PC-3 (cell line): ENCODE measurements around the gene CLCN5. TPM values are rescaled to one million over a fixed set of nuclear protein-coding genes. Genes with fewer than 3 reads are reported as not detected.

ENCODE experiments used
- ATAC-seq: fragments of 200-7000 bp; cut with Tn5 transposase; 2 replicates; pipeline ENCODE4 v1.9.1; 2020; ENCODE audit warnings: mild to moderate bottlenecking, moderate library complexity
- BruUV-seq: library from RNA; stranded (reverse); fragments of 400-500 nt; replicated peaks from 2 replicates; lab custom pipeline; 2021; lab: Mats Ljungman, UMichigan
- CTCF ChIA-PET: fragments of 300-600 bp; sonication (Branson Sonifier 250); formaldehyde crosslinking; loops from one replicate; lab custom pipeline; 2022; ENCODE audit warnings: antibody characterized with exemption; lab: Charles Lee
- POLR2A ChIA-PET: fragments of 300-600 bp; sonication (Branson Sonifier 250); formaldehyde crosslinking; loops from one replicate; lab custom pipeline; 2022; ENCODE audit warnings: antibody characterized with exemption; ENCODE audit not compliant: unreplicated experiment; lab: Charles Lee
- DNase-seq: peaks from one replicate; pipeline ENCODE4 v3.0.0-alpha.2; 2015
- H2AFZ ChIP-seq: fragments of 300-600 bp; sonication (generic); 2 replicates; pipeline ENCODE4 v1.6.0; 2016; ENCODE audit warnings: antibody characterized with exemption, low read length
- H3F3A ChIP-seq: fragments of 300-600 bp; sonication (generic); one replicate; pipeline ENCODE4 v1.6.0; 2017; ENCODE audit warnings: antibody characterized with exemption, low read length, control low read depth, mild to moderate bottlenecking; ENCODE audit not compliant: unreplicated experiment
- H3K27ac ChIP-seq: fragments of 300-600 bp; sonication (generic); 2 replicates; pipeline ENCODE4 v1.5.1; 2016; ENCODE audit warnings: mild to moderate bottlenecking, low read length
- H3K27me3 ChIP-seq: fragments of 300-600 bp; sonication (generic); 2 replicates; pipeline ENCODE4 v1.6.1; 2016; ENCODE audit warnings: low read length, mixed read lengths
- H3K36me3 ChIP-seq: fragments of 300-600 bp; sonication (generic); 2 replicates; pipeline ENCODE4 v1.6.1; 2016; ENCODE audit warnings: low read depth, mixed run types, low read length, mixed read lengths
- H3K4me1 ChIP-seq: fragments of 300-600 bp; sonication (generic); 2 replicates; pipeline ENCODE4 v1.5.1; 2016; ENCODE audit warnings: low read length; ENCODE audit not compliant: insufficient read depth
- H3K4me2 ChIP-seq: fragments of 300-600 bp; sonication (generic); 2 replicates; pipeline ENCODE4 v1.6.0; 2016; ENCODE audit warnings: low read length
- H3K4me3 ChIP-seq: fragments of 300-600 bp; sonication (generic); 2 replicates; pipeline ENCODE4 v1.5.1; 2016; ENCODE audit warnings: mild to moderate bottlenecking, low read length, mixed read lengths
- H3K79me2 ChIP-seq: fragments of 300-600 bp; sonication (generic); 2 replicates; pipeline ENCODE4 v1.6.1; 2017; ENCODE audit warnings: low read length, mixed read lengths
- H3K9ac ChIP-seq: fragments of 300-600 bp; sonication (generic); 2 replicates; pipeline ENCODE4 v1.6.0; 2016; ENCODE audit warnings: mild to moderate bottlenecking, low read length
- H3K9me2 ChIP-seq: fragments of 300-600 bp; sonication (generic); replicated peaks from 2 replicates; pipeline ENCODE4 v1.6.1; 2016; ENCODE audit warnings: mixed run types, low read length, mixed read lengths
- H3K9me3 ChIP-seq: fragments of 300-600 bp; sonication (generic); 2 replicates; pipeline ENCODE4 v1.6.1; 2016; ENCODE audit warnings: low read length, mixed read lengths
- H4K20me1 ChIP-seq: fragments of 300-600 bp; sonication (generic); 2 replicates; pipeline ENCODE4 v1.6.1; 2016; ENCODE audit warnings: low read length, mixed read lengths
- EZH2 ChIP-seq: fragments of 300-600 bp; sonication (generic); IDR thresholded peaks from one replicate; pipeline ENCODE4 v1.6.1; 2017; ENCODE audit warnings: antibody characterized with exemption, mild to moderate bottlenecking, low read length; ENCODE audit not compliant: unreplicated experiment
- EZH2phosphoT487 ChIP-seq: fragments of 300-600 bp; sonication (generic); IDR thresholded peaks from 2 replicates; pipeline ENCODE4 v1.6.1; 2018; ENCODE audit warnings: mild to moderate bottlenecking, antibody characterized with exemption, low read length, borderline replicate concordance
- intact Hi-C: fragments of 100-400 bp; cut with micrococcal nuclease; formaldehyde crosslinking; loops from 2 replicates; pipeline ENCODE4 v1.9.0; 2023
- total RNA-seq: library from RNA; depleted of rRNA; stranded (reverse); fragments of >200 nt; gene quantifications from 2 replicates; pipeline ENCODE4 v1.2.3, GENCODE V29; 2014
- TF ChIP-seq, protein P1 (sequence below): fragments of 300-600 bp; sonication (generic); conservative IDR thresholded peaks from 2 replicates; pipeline ENCODE4 v1.5.1; 2017; ENCODE audit warnings: antibody characterized with exemption, low read depth, mild to moderate bottlenecking, low read length

CLCN5 gene
- total RNA-seq, 1 experiment from 2014 or later, result 5.9 TPM

GRCh38 chrX:49949961-49950360, 27.6 kb downstream of the CLCN5 start:
- Histone ChIP-seq H4K20me1 (no peaks in the 10 kb centered on the region), H3K9ac (no peak overlapping the region), H3K9me2 (no peaks in the 10 kb centered on the region), H3K4me2 (no peak overlapping the region), H3F3A (no peaks in the 10 kb centered on the region), H3K79me2 (no peaks in the 10 kb centered on the region), H3K27ac (no peak overlapping the region), H2AFZ (no peak overlapping the region), H3K9me3 (no peaks in the 10 kb centered on the region), H3K27me3 (no peaks in the 10 kb centered on the region), H3K4me1 (no peaks in the 10 kb centered on the region), H3K4me3 (no peak overlapping the region), H3K36me3 (no peaks in the 10 kb centered on the region)
- POLR2A ChIA-PET, result interaction anchor here (0.5 kb wide), 1 partner anchor 14 kb away, joined by 5 read pairs; no protein-coding TSS in a partner anchor
- CTCF ChIA-PET, result no interaction called here
- ATAC-seq, result no peak
- DNase-seq, result no peak
- TF ChIP-seq EZH2 (no peak), EZH2phosphoT487 (no peak)
- TF ChIP-seq, protein P1, sequence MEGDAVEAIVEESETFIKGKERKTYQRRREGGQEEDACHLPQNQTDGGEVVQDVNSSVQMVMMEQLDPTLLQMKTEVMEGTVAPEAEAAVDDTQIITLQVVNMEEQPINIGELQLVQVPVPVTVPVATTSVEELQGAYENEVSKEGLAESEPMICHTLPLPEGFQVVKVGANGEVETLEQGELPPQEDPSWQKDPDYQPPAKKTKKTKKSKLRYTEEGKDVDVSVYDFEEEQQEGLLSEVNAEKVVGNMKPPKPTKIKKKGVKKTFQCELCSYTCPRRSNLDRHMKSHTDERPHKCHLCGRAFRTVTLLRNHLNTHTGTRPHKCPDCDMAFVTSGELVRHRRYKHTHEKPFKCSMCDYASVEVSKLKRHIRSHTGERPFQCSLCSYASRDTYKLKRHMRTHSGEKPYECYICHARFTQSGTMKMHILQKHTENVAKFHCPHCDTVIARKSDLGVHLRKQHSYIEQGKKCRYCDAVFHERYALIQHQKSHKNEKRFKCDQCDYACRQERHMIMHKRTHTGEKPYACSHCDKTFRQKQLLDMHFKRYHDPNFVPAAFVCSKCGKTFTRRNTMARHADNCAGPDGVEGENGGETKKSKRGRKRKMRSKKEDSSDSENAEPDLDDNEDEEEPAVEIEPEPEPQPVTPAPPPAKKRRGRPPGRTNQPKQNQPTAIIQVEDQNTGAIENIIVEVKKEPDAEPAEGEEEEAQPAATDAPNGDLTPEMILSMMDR, result no peak
- no TSS peak for BruUV-seq
- intact Hi-C loops, result no loop called here

DNA sequence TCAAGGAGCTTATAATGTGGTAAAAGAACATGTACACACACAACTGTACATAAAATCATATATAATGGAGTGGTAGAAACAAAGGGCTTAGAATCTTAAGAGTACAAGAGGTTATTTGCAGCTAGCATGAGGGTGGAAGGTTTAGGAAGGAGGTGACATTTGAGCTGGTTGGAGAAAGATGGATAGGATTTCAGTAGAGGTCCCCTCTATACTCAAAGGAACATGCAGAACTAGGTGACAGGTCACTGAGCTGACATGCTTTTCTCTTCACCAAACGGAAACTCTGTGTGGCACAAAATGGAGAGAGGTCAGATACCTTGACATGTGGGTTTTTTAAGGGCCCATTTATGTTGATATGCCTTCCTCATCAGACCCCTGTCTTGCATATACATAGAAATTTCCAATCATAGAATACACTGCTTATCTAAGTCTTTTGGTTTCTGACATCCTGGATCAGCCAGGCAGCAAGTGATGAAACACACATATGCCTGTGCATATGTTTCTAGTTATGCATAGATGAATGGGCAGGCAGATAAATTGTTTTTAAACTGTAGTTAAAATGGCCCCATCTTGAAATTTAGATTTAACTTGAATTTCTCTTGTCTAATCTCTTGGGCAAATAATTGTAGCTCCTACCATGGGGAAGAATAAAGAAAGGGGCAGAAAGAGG, 29.3 kb downstream of the CLCN5 start:
- no peaks in the 10 kb centered on the region for H3K79me2 ChIP-seq
- no peaks in the 10 kb centered on the region for H4K20me1 ChIP-seq
- intact Hi-C loops, result no loop called here
- H3K27ac ChIP-seq, result no peak overlapping the region
- no peaks in the 10 kb centered on the region; the same call in 1 of the 2 replicates for H3K4me1 ChIP-seq
- ATAC-seq (no peak), DNase-seq (no peak)
- no peaks in the 10 kb centered on the region for H3K36me3 ChIP-seq
- H2AFZ ChIP-seq, result no peak overlapping the region
- CTCF ChIA-PET, result no interaction called here
- no peak overlapping the region for H3K4me3 ChIP-seq
- POLR2A ChIA-PET, result no interaction called here
- no TSS peak for BruUV-seq
- no peaks in the 10 kb centered on the region for H3K9me2 ChIP-seq
- H3K27me3 ChIP-seq, result no peaks in the 10 kb centered on the region
- TF ChIP-seq EZH2 (no peak), EZH2phosphoT487 (no peak)
- TF ChIP-seq, protein P1, result no peak
- no peaks in the 10 kb centered on the region for H3K9me3 ChIP-seq
- H3K9ac ChIP-seq, result no peak overlapping the region
- H3K4me2 ChIP-seq, result no peak overlapping the region
- no peaks in the 10 kb centered on the region for H3F3A ChIP-seq

DNA sequence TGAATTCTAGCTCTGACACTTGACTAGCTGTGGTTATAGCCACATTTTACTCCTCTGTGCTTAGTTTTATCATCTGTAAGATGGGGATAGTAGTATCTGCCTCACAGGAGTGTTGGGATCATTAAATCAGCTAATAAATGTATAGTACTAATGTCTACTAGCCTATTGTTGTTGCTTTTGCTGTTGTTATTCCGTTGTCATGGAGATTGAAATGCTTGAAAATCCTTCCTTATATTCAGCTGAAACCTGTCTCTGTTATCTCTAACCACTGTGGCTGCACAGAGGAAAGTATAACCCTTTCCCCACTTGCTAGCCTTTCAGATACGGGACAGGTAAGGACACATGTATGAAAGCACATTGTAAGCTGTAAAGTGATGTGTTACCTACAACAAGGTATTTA, 33.9 kb downstream of the CLCN5 start:
- CTCF ChIA-PET, result no interaction called here
- no peaks in the 10 kb centered on the region for H3F3A ChIP-seq
- no peaks in the 10 kb centered on the region for H3K79me2 ChIP-seq
- intact Hi-C loops, result no loop called here
- DNase-seq, result no peak
- TF ChIP-seq EZH2phosphoT487 (no peak), EZH2 (no peak)
- TF ChIP-seq, protein P1, result no peak
- no peaks in the 10 kb centered on the region for H3K36me3 ChIP-seq
- H3K27ac ChIP-seq, result no peak overlapping the region
- H3K4me1 ChIP-seq, result no peaks in the 10 kb centered on the region; the same call in 1 of the 2 replicates
- POLR2A ChIA-PET, result no interaction called here
- no peak overlapping the region for H3K4me3 ChIP-seq
- no peaks in the 10 kb centered on the region for H3K9me2 ChIP-seq
- H3K9me3 ChIP-seq, result no peaks in the 10 kb centered on the region
- no peak overlapping the region for H2AFZ ChIP-seq
- H4K20me1 ChIP-seq, result no peaks in the 10 kb centered on the region
- H3K27me3 ChIP-seq, result no peaks in the 10 kb centered on the region
- BruUV-seq, result no TSS peak
- H3K9ac ChIP-seq, result no peak overlapping the region
- ATAC-seq, result no peak
- H3K4me2 ChIP-seq, result no peak overlapping the region
